ENCODE results near the gene TOP1.

The TOP1 gene

GRCh38 chr20:41085606-41086005 is 57.0 kb downstream of the TOP1 start:
- TF ChIP-seq ZNF544 (tag by site-specific recombination; IDR thresholded peaks at IDR 0.05) (no peak), ZSCAN23 (tag by site-specific recombination; IDR thresholded peaks at IDR 0.05) (no peak), ZNF704 (tag by site-specific recombination; IDR thresholded peaks at IDR 0.05) (no peak), ZNF610 (tag by site-specific recombination; IDR thresholded peaks at IDR 0.05; ENCODE audit: borderline replicate concordance) (no peak), RBAK (tag by site-specific recombination; IDR thresholded peaks at IDR 0.05) (no peak), ZNF624 (tag by site-specific recombination; IDR thresholded peaks at IDR 0.05) (no peak), CTCF (tag by site-specific recombination; IDR thresholded peaks at IDR 0.05) (no peak), ZNF133 (tag by site-specific recombination; IDR thresholded peaks at IDR 0.05) (no peak), ZNF175 (tag by site-specific recombination; IDR thresholded peaks at IDR 0.05) (no peak), YY1 (tag by site-specific recombination; IDR thresholded peaks at IDR 0.05) (no peak), ZSCAN5A (tag by site-specific recombination; IDR thresholded peaks at IDR 0.05) (no peak), ZBTB1 (tag by site-specific recombination; IDR thresholded peaks at IDR 0.05) (no peak), ZNF521 (tag by site-specific recombination; IDR thresholded peaks at IDR 0.05) (no peak), KLF16 (tag by site-specific recombination; IDR thresholded peaks at IDR 0.05) (no peak), ZNF48 (tag by site-specific recombination; IDR thresholded peaks at IDR 0.05) (no peak), ZNF660 (tag by site-specific recombination; IDR thresholded peaks at IDR 0.05) (no peak), ZNF843 (tag by site-specific recombination; IDR thresholded peaks at IDR 0.05) (no peak), ZBTB48 (tag by site-specific recombination; IDR thresholded peaks at IDR 0.05) (no peak), ZNF248 (tag by site-specific recombination; IDR thresholded peaks at IDR 0.05) (no peak), OSR2 (tag by site-specific recombination; IDR thresholded peaks at IDR 0.05) (no peak)
- Histone ChIP-seq H3K36me3 (ENCODE audit: control insufficient read depth in 2 of 2, insufficient read depth in 1 of 2, low read length in 2 of 2) (peaks cover 9 to 49% of the 10 kb centered on the region in 2 experiments), H3K27ac (ENCODE audit: extremely low read depth, low read depth, low read length) (no peak overlapping the region), H3K4me3 (ENCODE audit: low read depth, low read length) (no peak overlapping the region), H3K4me1 (ENCODE audit: control insufficient read depth, insufficient read depth, low read length) (peaks cover 10% of the 10 kb centered on the region; the same call in 1 of the 2 replicates), H3K9me3 (ENCODE audit: control insufficient read depth, insufficient read depth, low read depth, low read length) (no peaks in the 10 kb centered on the region)
- ChIA-PET POLR2A (interaction anchor here (0.7 kb wide), 1 partner anchor 19 kb away, joined by 4 read pairs; no protein-coding TSS in a partner anchor), CTCF (interaction anchor here (0.5 to 3.1 kb wide), 4 partner anchors 10 to 94 kb away, joined by 3 to 16 read pairs (median 8); no protein-coding TSS in a partner anchor)

GRCh38 chr20:41086402-41087324 is 58.0 kb downstream of the TOP1 start:
- H3K4me1 ChIP-seq (ENCODE audit: control insufficient read depth, insufficient read depth, low read length) = peaks cover 10% of the 10 kb centered on the region; the same call in 1 of the 2 replicates
- ChIA-PET CTCF (interaction anchor here (0.6 to 3.1 kb wide), 5 partner anchors 9 to 96 kb away, joined by 4 to 16 read pairs (median 7); no protein-coding TSS in a partner anchor), POLR2A (interaction anchor here (0.8 to 1.2 kb wide), 3 partner anchors 57 to 96 kb away, joined by 3 to 4 read pairs (median 4); no protein-coding TSS in a partner anchor)
- peaks cover 9 to 40% of the 10 kb centered on the region in 2 experiments for H3K36me3 ChIP-seq (ENCODE audit: control insufficient read depth in 2 of 2, insufficient read depth in 1 of 2, low read length in 2 of 2)
- no peaks in the 10 kb centered on the region for H3K9me3 ChIP-seq (ENCODE audit: control insufficient read depth, insufficient read depth, low read depth, low read length)
- no peak overlapping the region for H3K4me3 ChIP-seq (ENCODE audit: low read depth, low read length)
- H3K27ac ChIP-seq (ENCODE audit: extremely low read depth, low read depth, low read length) = peak overlapping the region; percentile 18; the same call in 1 of the 2 replicates
- TF ChIP-seq REPIN1 (tag by site-specific recombination; IDR thresholded peaks at IDR 0.05; ENCODE audit: low read depth) (no peak), ZNF26 (tag by site-specific recombination; IDR thresholded peaks at IDR 0.05) (no peak), ZNF394 (tag by site-specific recombination; IDR thresholded peaks at IDR 0.05; ENCODE audit: borderline replicate concordance) (no peak), INSM2 (tag by site-specific recombination; IDR thresholded peaks at IDR 0.05) (no peak), ZNF514 (tag by site-specific recombination; IDR thresholded peaks at IDR 0.05) (no peak), ZSCAN23 (tag by site-specific recombination; IDR thresholded peaks at IDR 0.05) (no peak), ZNF433 (tag by site-specific recombination; IDR thresholded peaks at IDR 0.05; ENCODE audit: low read depth) (no peak), MYNN (tag by site-specific recombination; IDR thresholded peaks at IDR 0.05; ENCODE audit: borderline replicate concordance) (no peak), ZNF621 (tag by site-specific recombination; IDR thresholded peaks at IDR 0.05) (no peak)

All from HEK293 (cell line).